OCI-LY3 (cell line): ENCODE results near the gene RER1.

Experiments
- H2AFZ ChIP-seq: fragments of 200-600, 300-600 bp; shearing (Covaris generic); 2 replicates; pipeline ENCODE4 v1.6.0; 2014; ENCODE audit warnings: antibody characterized with exemption, low read depth, low read length
- H3K27ac ChIP-seq: fragments of 200-600, 300-600 bp; sonication (generic); 2 replicates; pipeline ENCODE4 v1.5.1; 2014; ENCODE audit warnings: mild to moderate bottlenecking, low read length, moderate library complexity, mixed read lengths
- H3K27me3 ChIP-seq: fragments of 200-600, 300-600 bp; sonication (generic); 2 replicates; pipeline ENCODE4 v1.6.1; 2014; ENCODE audit warnings: low read depth, low read length, mixed read lengths
- H3K36me3 ChIP-seq: fragments of 200-600, 300-600 bp; sonication (generic); replicated peaks from 2 replicates; pipeline ENCODE3; 2014; ENCODE audit warnings: low read depth, low read length, mixed read lengths
- H3K4me1 ChIP-seq: fragments of 300-600, 200-600 bp; sonication (generic); 2 replicates; pipeline ENCODE4 v1.6.1; 2014; ENCODE audit warnings: low read length, mixed read lengths
- H3K4me2 ChIP-seq: fragments of 200-600, 300-600 bp; sonication (generic); 2 replicates; pipeline ENCODE4 v1.6.1; 2014; ENCODE audit warnings: low read length, mixed read lengths
- H3K4me3 ChIP-seq: fragments of 300-600, 200-600 bp; sonication (generic); 2 replicates; pipeline ENCODE4 v1.5.1; 2014; ENCODE audit warnings: antibody characterized with exemption, mild to moderate bottlenecking, low read length, moderate library complexity
- H3K79me2 ChIP-seq: fragments of 300-600, 200-600 bp; shearing (Covaris generic); 2 replicates; pipeline ENCODE4 v1.6.1; 2014; ENCODE audit warnings: mild to moderate bottlenecking, low read length, mixed read lengths
- H3K9ac ChIP-seq: fragments of 300-600, 200-600 bp; shearing (Covaris generic); 2 replicates; pipeline ENCODE4 v1.6.0; 2014; ENCODE audit warnings: mild to moderate bottlenecking, low read length, moderate library complexity
- H3K9me3 ChIP-seq: fragments of 200-600, 300-600 bp; shearing (Covaris generic); 2 replicates; pipeline ENCODE4 v1.6.1; 2014; ENCODE audit warnings: low read length, mixed read lengths; ENCODE audit not compliant: insufficient read depth
- H4K20me1 ChIP-seq: fragments of 200-600, 300-600 bp; sonication (generic); 2 replicates; pipeline ENCODE4 v1.6.1; 2016; ENCODE audit warnings: low read length, mixed read lengths; ENCODE audit not compliant: insufficient read depth
- CTCF ChIP-seq: fragments of 200-600, 300-600 bp; sonication (generic); IDR thresholded peaks from 2 replicates; pipeline ENCODE4 v1.5.1; 2014; ENCODE audit warnings: antibody characterized with exemption, low read length, low read depth
- EZH2phosphoT487 ChIP-seq: fragments of 200-600 bp; shearing (Covaris generic); IDR thresholded peaks from 2 replicates; pipeline ENCODE4 v1.6.1; 2018; ENCODE audit warnings: antibody characterized with exemption, mixed run types, low read depth

The RER1 gene

GRCh38 chr1:2347409-2347785, 44.2 kb upstream of the RER1 start:
- H3K9me3 ChIP-seq: no peaks in the 10 kb centered on the region

DNA sequence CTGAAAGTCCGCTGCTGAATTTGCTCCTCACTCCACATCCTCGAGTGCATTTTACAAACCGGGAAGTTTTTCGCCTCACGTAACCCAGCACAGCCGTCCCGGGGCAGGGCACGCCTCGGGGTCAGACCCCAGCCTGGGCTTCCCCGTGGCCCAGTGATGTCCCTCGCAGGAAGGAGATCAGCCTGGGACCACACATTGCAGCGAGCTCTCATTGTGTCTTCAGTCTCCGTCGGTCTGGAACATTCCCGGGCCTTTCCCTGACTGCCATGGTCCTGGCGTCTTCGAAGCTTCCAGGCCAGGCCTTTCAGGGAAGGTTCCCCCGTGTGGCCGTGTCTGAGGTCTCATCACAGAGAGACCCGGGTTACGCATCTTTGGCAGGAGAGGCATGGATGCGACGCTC, 43.7 kb upstream of the RER1 start:
- no peaks in the 10 kb centered on the region for H3K79me2 ChIP-seq
- H3K4me2 ChIP-seq: no peak overlapping the region
- no peaks in the 10 kb centered on the region for H3K9me3 ChIP-seq
- H3K36me3 ChIP-seq: no peaks in the 10 kb centered on the region
- H4K20me1 ChIP-seq: no peaks in the 10 kb centered on the region
- TF ChIP-seq CTCF (no peak), EZH2phosphoT487 (no peak)
- H3K9ac ChIP-seq: no peak overlapping the region
- no peak overlapping the region for H3K4me3 ChIP-seq
- H3K27ac ChIP-seq: no peak overlapping the region
- no peaks in the 10 kb centered on the region for H3K27me3 ChIP-seq
- H2AFZ ChIP-seq: no peak overlapping the region
- no peaks in the 10 kb centered on the region for H3K4me1 ChIP-seq

More at GRCh38 chr1:2347409-2347785, 44.2 kb upstream of the RER1 start:
- no peaks in the 10 kb centered on the region for H3K79me2 ChIP-seq
- H2AFZ ChIP-seq: no peak overlapping the region
- no peak overlapping the region for H3K9ac ChIP-seq
- no peak overlapping the region for H3K27ac ChIP-seq
- no peak overlapping the region for H3K4me3 ChIP-seq
- no peaks in the 10 kb centered on the region for H3K36me3 ChIP-seq
- H4K20me1 ChIP-seq: no peaks in the 10 kb centered on the region
- H3K4me1 ChIP-seq: no peaks in the 10 kb centered on the region
- H3K27me3 ChIP-seq: no peaks in the 10 kb centered on the region
- TF ChIP-seq CTCF (no peak), EZH2phosphoT487 (no peak)
- H3K4me2 ChIP-seq: no peak overlapping the region

DNA sequence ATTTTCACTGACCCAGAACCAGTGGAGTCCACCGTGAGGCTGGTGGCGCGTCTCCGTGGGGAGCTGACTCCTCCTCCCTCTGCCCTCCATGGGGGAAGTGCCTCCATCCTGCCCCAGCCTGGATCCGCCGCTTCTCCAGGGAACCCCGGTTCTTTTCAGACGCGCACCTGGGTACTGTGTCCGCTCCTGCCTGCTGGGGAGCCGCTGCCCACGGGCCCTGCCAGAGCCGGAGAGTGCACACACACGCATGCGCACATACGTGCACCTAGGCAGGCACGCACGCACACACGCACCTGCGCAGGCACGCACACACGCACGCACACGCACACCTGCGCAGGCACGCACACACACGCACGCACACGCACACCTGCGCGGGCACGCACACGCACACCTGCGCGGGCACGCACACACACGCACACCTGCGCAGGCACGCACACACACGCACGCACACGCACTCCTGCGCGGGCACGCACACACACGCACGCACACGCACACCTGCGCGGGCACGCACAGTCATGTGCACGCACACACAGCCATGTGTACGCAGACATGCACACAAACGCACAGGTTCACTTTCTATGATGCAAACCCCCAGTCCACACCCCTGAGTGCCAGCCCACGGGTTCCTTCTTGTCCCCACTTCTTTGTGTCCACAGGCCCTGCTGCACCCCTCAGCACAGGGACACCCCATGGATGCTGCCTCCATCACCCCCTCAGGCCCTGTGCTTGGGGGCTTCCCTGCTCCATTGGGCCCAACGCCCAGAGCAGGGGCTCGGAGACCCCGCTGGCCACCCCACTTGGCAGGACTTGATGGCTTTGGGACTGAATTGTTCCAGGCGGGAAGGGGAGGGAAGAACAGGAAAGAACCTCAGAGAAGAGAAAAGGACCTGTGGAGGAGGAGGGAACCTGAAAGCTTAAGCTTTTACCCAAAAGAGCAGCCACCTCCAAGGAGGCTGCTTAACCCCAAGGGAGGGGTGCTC, 43.0 kb upstream of the RER1 start:
- Histone ChIP-seq H3K79me2 (no peaks in the 10 kb centered on the region), H3K4me3 (no peak overlapping the region), H3K36me3 (no peaks in the 10 kb centered on the region), H2AFZ (no peak overlapping the region), H3K9ac (no peak overlapping the region), H3K27ac (no peak overlapping the region), H3K9me3 (no peaks in the 10 kb centered on the region), H3K4me2 (no peak overlapping the region), H4K20me1 (no peaks in the 10 kb centered on the region), H3K4me1 (no peaks in the 10 kb centered on the region), H3K27me3 (no peaks in the 10 kb centered on the region)
- TF ChIP-seq CTCF: no peak
- no peak for TF ChIP-seq EZH2phosphoT487

- Histone ChIP-seq H3K9ac (no peak overlapping the region), H3K27ac (no peak overlapping the region), H4K20me1 (no peaks in the 10 kb centered on the region), H3K79me2 (no peaks in the 10 kb centered on the region), H3K36me3 (no peaks in the 10 kb centered on the region), H3K4me1 (no peaks in the 10 kb centered on the region), H3K27me3 (no peaks in the 10 kb centered on the region), H3K9me3 (no peaks in the 10 kb centered on the region), H3K4me3 (no peak overlapping the region), H3K4me2 (no peak overlapping the region), H2AFZ (no peak overlapping the region)
- TF ChIP-seq EZH2phosphoT487 (no peak), CTCF (no peak)
Observed at GRCh38 chr1:2349806-2350205, 41.8 kb upstream of the RER1 start.
